Tibial nerve (tissue), 4 donors: Measurements from ENCODE around the gene LRRC27.

Experiments used
- EP300 ChIP-seq, 2 donors: sonication (generic); formaldehyde crosslinking; IDR thresholded peaks; one replicate each; pipeline ENCODE4 v1.6.1; 2017; ENCODE audit warnings: antibody characterized with exemption in 2 of 2, mild to moderate bottlenecking in 1 of 2
- POLR2A ChIP-seq, 2 donors: fragments of 450-650 bp; IDR thresholded peaks; one replicate each; pipeline ENCODE4 v1.6.1; 2017; ENCODE audit warnings: antibody characterized with exemption in 2 of 2, mild to moderate bottlenecking in 2 of 2, moderate library complexity in 2 of 2
- TF ChIP-seq, protein P1 (sequence below), 5 experiments: fragments of 200-600 bp in 3 of 5; fragments of 450-650 bp in 2 of 5; sonication (generic) in 3 of 5; IDR thresholded peaks; one replicate each; pipeline ENCODE4 v1.5.1; 2016 to 2019; ENCODE audit warnings: antibody characterized with exemption in 5 of 5, mild to moderate bottlenecking in 3 of 5, moderate library complexity in 2 of 5

DNA sequence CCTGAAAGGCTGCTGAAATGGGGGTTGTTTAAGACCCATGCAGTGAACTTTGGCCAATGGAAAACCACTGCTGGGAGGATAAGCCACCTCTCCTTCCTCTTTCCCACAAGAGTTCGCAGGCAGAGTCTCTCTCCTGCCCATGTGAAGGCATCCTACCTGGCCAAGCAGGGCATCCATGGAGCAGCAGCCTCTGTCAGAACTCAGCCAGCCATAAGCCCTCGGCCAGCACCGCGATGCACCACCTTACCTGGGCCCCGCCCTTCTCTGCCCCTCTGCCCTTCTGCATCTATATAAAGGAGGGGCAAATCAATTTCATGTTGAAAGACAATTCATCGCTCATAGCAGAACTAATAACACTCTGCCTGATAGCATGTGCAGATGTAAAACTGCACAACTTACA, 18.1 kb upstream of the LRRC27 start:
- TF ChIP-seq, protein P1, sequence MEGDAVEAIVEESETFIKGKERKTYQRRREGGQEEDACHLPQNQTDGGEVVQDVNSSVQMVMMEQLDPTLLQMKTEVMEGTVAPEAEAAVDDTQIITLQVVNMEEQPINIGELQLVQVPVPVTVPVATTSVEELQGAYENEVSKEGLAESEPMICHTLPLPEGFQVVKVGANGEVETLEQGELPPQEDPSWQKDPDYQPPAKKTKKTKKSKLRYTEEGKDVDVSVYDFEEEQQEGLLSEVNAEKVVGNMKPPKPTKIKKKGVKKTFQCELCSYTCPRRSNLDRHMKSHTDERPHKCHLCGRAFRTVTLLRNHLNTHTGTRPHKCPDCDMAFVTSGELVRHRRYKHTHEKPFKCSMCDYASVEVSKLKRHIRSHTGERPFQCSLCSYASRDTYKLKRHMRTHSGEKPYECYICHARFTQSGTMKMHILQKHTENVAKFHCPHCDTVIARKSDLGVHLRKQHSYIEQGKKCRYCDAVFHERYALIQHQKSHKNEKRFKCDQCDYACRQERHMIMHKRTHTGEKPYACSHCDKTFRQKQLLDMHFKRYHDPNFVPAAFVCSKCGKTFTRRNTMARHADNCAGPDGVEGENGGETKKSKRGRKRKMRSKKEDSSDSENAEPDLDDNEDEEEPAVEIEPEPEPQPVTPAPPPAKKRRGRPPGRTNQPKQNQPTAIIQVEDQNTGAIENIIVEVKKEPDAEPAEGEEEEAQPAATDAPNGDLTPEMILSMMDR (IDR thresholded peaks at IDR 0.05), result no peak
- no peak for TF ChIP-seq POLR2A (IDR thresholded peaks at IDR 0.05)
- no peak for TF ChIP-seq EP300 (IDR thresholded peaks at IDR 0.05)
